HepG2 (cell line): ENCODE results near the gene GHRH. TPM values are rescaled to one million over a fixed set of nuclear protein-coding genes. Genes with fewer than 3 reads are reported as not detected.
A peak's percentile ranks its signal among the peaks of the same experiment; 100 is the strongest.

Experiments
- ATAC-seq: fragments of 200-7000 bp; cut with Tn5 transposase; 3 replicates; pipeline ENCODE4 v1.9.1; 2020; ENCODE audit warnings: mild to moderate bottlenecking, moderate library complexity
- BruUV-seq: library from RNA; stranded (reverse); fragments of 400-500 nt; replicated peaks from 2 replicates; lab custom pipeline; 2021; lab: Mats Ljungman, UMichigan
- CTCF ChIA-PET: fragments of 300-600 bp; formaldehyde crosslinking; extraction: SDS; loops from one replicate; lab custom pipeline; 2021; ENCODE audit warnings: low total read pairs, inconsistent platforms, low intra/inter-chr PET ratio; lab: Yijun Ruan, JAX
- POLR2A ChIA-PET: fragments of 350-600 bp; sonication (Branson Sonifier 250); formaldehyde crosslinking; loops from one replicate; lab custom pipeline; 2020; ENCODE audit warnings: antibody characterized with exemption, inconsistent platforms; lab: Yijun Ruan, JAX
- DNase-seq: peaks from one replicate; pipeline ENCODE4 v3.0.0-alpha.2; 2015; ENCODE audit warnings: low spot score
- FAIRE-seq: peaks from 3 replicates; lab custom pipeline; 2011; peaks lifted over from hg19 to GRCh38; lab: Jason Lieb, UNC
- H2AFZ ChIP-seq: one replicate; pipeline ENCODE4 v1.6.1; 2011; ENCODE audit warnings: low read length, inconsistent platforms
- H3K27ac ChIP-seq: fragments of 300-600 bp; 3 replicates; pipeline ENCODE4 v1.8.0; 2011; ENCODE audit warnings: mixed run types, mild to moderate bottlenecking, mixed read lengths, low read length, inconsistent platforms; ENCODE audit not compliant: insufficient read depth; ENCODE audit errors: extremely low read length
- H3K27me3 ChIP-seq, 2 experiments: fragments of 200-600 bp in 1 of 2; 2 replicates in 1 of 2; 3 replicates in 1 of 2; pipeline versions ENCODE4 v1.6.0 to v1.8.0; 2011; ENCODE audit warnings: low read length in 2 of 2, mild to moderate bottlenecking in 2 of 2, moderate library complexity in 2 of 2, inconsistent platforms in 1 of 2; ENCODE audit not compliant: insufficient read depth in 2 of 2, control insufficient read depth in 1 of 2
- H3K36me3 ChIP-seq, 2 experiments: fragments of 200-600 bp in 1 of 2; replicated peaks in 1 of 2; 2 replicates in 1 of 2; 3 replicates in 1 of 2; pipeline versions ENCODE4 v1.5.1 to v1.8.0; 2011; ENCODE audit warnings: low read length in 2 of 2, inconsistent platforms in 1 of 2; ENCODE audit not compliant: insufficient read depth in 2 of 2, control insufficient read depth in 1 of 2
- H3K4me1 ChIP-seq: 2 replicates; pipeline ENCODE4 v1.5.1; 2012; ENCODE audit warnings: low read length, inconsistent platforms; ENCODE audit not compliant: insufficient read depth
- H3K4me2 ChIP-seq: 2 replicates; pipeline ENCODE4 v1.6.0; 2011; ENCODE audit warnings: low read depth, low read length, inconsistent platforms
- H3K4me3 ChIP-seq, 3 experiments: fragments of 200-600 bp in 1 of 3; sonication (generic), shearing (Covaris generic) in 1 of 3; replicated peaks in 1 of 3; 2 replicates each; pipeline ENCODE4 v1.5.1; 2011 to 2016; ENCODE audit warnings: low read length in 3 of 3, inconsistent platforms in 2 of 3, low read depth in 2 of 3, mild to moderate bottlenecking in 2 of 3, control low read depth in 1 of 3, mixed read lengths in 1 of 3; ENCODE audit not compliant: insufficient read depth in 1 of 3
- H3K79me2 ChIP-seq: one replicate; pipeline ENCODE4 v1.6.1; 2011; ENCODE audit warnings: low read length, inconsistent platforms; ENCODE audit not compliant: insufficient read depth
- H3K9ac ChIP-seq: 2 replicates; pipeline ENCODE4 v1.6.0; 2011; ENCODE audit warnings: mild to moderate bottlenecking, low read depth, low read length, inconsistent platforms; ENCODE audit not compliant: insufficient read depth
- H3K9me3 ChIP-seq: 2 replicates; pipeline ENCODE4 v1.5.1; 2012; ENCODE audit warnings: mild to moderate bottlenecking, low read length
- H4K20me1 ChIP-seq: 2 replicates; pipeline ENCODE4 v1.6.0; 2011; ENCODE audit warnings: inconsistent platforms, mild to moderate bottlenecking, low read length, moderate library complexity; ENCODE audit not compliant: insufficient read depth
- MBD4 ChIP-seq: IDR thresholded peaks from 2 replicates; pipeline ENCODE4 v1.6.1; 2012; ENCODE audit warnings: low read length, inconsistent platforms, borderline replicate concordance
- SSRP1 ChIP-seq: IDR thresholded peaks from 2 replicates; pipeline ENCODE4 v1.6.1; 2016; ENCODE audit warnings: control low read depth
- ZFYVE20 ChIP-seq: sonication (generic); formaldehyde crosslinking; IDR thresholded peaks from 2 replicates; pipeline ENCODE4 v1.8.0; 2023; ENCODE audit warnings: low read depth, mild to moderate bottlenecking, moderate library complexity, missing genetic modification reagents, borderline replicate concordance
- ZNF138 ChIP-seq: sonication (generic); formaldehyde crosslinking; IDR thresholded peaks from 2 replicates; pipeline ENCODE4 v1.5.0; 2020; ENCODE audit warnings: mild to moderate bottlenecking, low read depth, missing genetic modification reagents
- ZNF382 ChIP-seq: sonication (generic); formaldehyde crosslinking; IDR thresholded peaks from 2 replicates; pipeline ENCODE4 v1.5.0; 2020; ENCODE audit warnings: missing genetic modification reagents, mild to moderate bottlenecking, borderline replicate concordance
- ZNF850 ChIP-seq: sonication (generic); formaldehyde crosslinking; conservative IDR thresholded peaks from 2 replicates; pipeline ENCODE4 v1.9.0; 2021; ENCODE audit warnings: mild to moderate bottlenecking, missing genetic modification reagents
- ZSCAN20 ChIP-seq: sonication (generic); formaldehyde crosslinking; IDR thresholded peaks from 2 replicates; pipeline ENCODE4 v1.4.0; 2020; ENCODE audit warnings: missing genetic modification reagents, mild to moderate bottlenecking, borderline replicate concordance
- WGBS: methylation state at CpG from one replicate; pipeline ENCODE4 v1.1.6; 2017; ENCODE audit warnings: low lambda C conversion rate; 5-methylcytosine and 5-hydroxymethylcytosine counted together
- in situ Hi-C: cut with HindIII; loops from 2 replicates; pipeline ENCODE4 v1.10.0; 2017; ENCODE audit warnings: low pct_unique_long_range_greater_than_20kb; ENCODE audit not compliant: extremely low pct_ligation_motif_present
- intact Hi-C: fragments of 100-400 bp; cut with micrococcal nuclease; formaldehyde crosslinking; loops from one replicate; pipeline ENCODE4 v1.10.0; 2022; ENCODE audit not compliant: unreplicated experiment
- polyA plus RNA-seq, 8 experiments: library from polyadenylated mRNA; depleted of rRNA in 3 of 8; stranded (reverse) in 7 of 8; unstranded in 1 of 8; fragments of >200 nt; fragmentation: Illumina TruSeq in 4 of 8; extraction: Trizol in 4 of 8; gene quantifications; 2 replicates each; pipeline versions ENCODE4 v1.2.1 to v1.2.3, GENCODE V29; 2011 to 2016; ENCODE audit warnings: low read depth in 4 of 8, missing spikeins in 1 of 8, mixed read lengths in 1 of 8; ENCODE audit not compliant: insufficient read depth in 1 of 8
- total RNA-seq, 5 experiments: library from RNA; depleted of rRNA; stranded (reverse); fragments of >200 nt; fragmentation: Illumina TruSeq; extraction: Trizol; gene quantifications; 2 replicates each; pipeline ENCODE4 v1.2.3, GENCODE V29; 2016; ENCODE audit warnings: low read depth in 1 of 5
- TF ChIP-seq, protein P1 (sequence below): sonication (generic); formaldehyde crosslinking; IDR thresholded peaks from 2 replicates; pipeline ENCODE4 v1.5.0; 2020; ENCODE audit warnings: mild to moderate bottlenecking, missing genetic modification reagents
- TF ChIP-seq, protein P2 (sequence below): IDR thresholded peaks from 2 replicates; pipeline ENCODE4 v1.6.1; 2016; ENCODE audit warnings: low read depth, borderline replicate concordance
- TF ChIP-seq, protein P3 (sequence below): sonication (generic); formaldehyde crosslinking; IDR thresholded peaks from 2 replicates; pipeline ENCODE4 v1.5.0; 2020; ENCODE audit warnings: missing genetic modification reagents, mild to moderate bottlenecking, borderline replicate concordance
- TF ChIP-seq, protein P4 (sequence below): sonication (generic); formaldehyde crosslinking; conservative IDR thresholded peaks from 2 replicates; pipeline ENCODE4 v1.4.0; 2020; ENCODE audit warnings: missing genetic modification reagents

The GHRH gene
- total and polyA plus RNA-seq, 2 of the 13 experiments (the other 11 are each of a cell fraction or from before 2014, with no cell fraction given), result not detected

DNA sequence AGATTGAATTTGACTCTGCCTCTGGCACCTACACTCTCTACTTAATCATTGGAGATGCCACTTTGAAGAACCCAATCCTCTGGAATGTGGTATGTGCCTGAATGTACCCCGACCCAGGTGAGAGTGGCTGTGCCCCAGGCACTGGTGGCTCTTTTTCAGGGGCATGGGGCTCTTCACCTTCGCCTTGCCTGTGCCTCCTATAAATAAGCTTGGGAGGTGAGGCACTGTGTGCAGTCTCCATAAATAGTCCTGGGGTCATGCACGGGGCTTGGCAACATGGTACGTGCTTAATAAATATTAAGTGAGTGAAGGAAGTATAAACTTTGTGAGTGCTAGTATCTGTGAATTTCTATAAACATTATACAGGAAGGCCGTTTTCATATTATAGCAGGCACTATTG is 33.0 kb downstream of the GHRH start:
- no peaks in the 10 kb centered on the region for H4K20me1 ChIP-seq
- ChIA-PET POLR2A (no interaction called here), CTCF (no interaction called here)
- BruUV-seq, result no TSS peak
- 94% methylated on average over 5 of the region's 5 CpGs for WGBS
- no peaks in the 10 kb centered on the region for H3K27me3 ChIP-seq
- DNase-seq (no peak), ATAC-seq (no peak), FAIRE-seq (no peak)
- H3K4me2 ChIP-seq, result no peak overlapping the region
- H3K79me2 ChIP-seq, result no peaks in the 10 kb centered on the region
- TF ChIP-seq ZSCAN20 (CRISPR knock-in tag), result no peak
- TF ChIP-seq, protein P1, sequence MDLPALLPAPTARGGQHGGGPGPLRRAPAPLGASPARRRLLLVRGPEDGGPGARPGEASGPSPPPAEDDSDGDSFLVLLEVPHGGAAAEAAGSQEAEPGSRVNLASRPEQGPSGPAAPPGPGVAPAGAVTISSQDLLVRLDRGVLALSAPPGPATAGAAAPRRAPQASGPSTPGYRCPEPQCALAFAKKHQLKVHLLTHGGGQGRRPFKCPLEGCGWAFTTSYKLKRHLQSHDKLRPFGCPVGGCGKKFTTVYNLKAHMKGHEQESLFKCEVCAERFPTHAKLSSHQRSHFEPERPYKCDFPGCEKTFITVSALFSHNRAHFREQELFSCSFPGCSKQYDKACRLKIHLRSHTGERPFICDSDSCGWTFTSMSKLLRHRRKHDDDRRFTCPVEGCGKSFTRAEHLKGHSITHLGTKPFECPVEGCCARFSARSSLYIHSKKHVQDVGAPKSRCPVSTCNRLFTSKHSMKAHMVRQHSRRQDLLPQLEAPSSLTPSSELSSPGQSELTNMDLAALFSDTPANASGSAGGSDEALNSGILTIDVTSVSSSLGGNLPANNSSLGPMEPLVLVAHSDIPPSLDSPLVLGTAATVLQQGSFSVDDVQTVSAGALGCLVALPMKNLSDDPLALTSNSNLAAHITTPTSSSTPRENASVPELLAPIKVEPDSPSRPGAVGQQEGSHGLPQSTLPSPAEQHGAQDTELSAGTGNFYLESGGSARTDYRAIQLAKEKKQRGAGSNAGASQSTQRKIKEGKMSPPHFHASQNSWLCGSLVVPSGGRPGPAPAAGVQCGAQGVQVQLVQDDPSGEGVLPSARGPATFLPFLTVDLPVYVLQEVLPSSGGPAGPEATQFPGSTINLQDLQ (CRISPR knock-in tag), result 0 out of 2 replicates have a peak, but pooled peaks have one; percentile 37
- H3K36me3 ChIP-seq, result peaks cover 78 to 98% of the 10 kb centered on the region in 2 experiments
- no peak overlapping the region for H2AFZ ChIP-seq
- no peaks in the 10 kb centered on the region for H3K9me3 ChIP-seq
- H3K4me1 ChIP-seq, result no peaks in the 10 kb centered on the region
- H3K27ac ChIP-seq, result no peak overlapping the region
- no peak overlapping the region for H3K4me3 ChIP-seq
- in situ Hi-C loops, result no loop called here
- intact Hi-C loops, result no loop called here
- no peak overlapping the region for H3K9ac ChIP-seq

DNA sequence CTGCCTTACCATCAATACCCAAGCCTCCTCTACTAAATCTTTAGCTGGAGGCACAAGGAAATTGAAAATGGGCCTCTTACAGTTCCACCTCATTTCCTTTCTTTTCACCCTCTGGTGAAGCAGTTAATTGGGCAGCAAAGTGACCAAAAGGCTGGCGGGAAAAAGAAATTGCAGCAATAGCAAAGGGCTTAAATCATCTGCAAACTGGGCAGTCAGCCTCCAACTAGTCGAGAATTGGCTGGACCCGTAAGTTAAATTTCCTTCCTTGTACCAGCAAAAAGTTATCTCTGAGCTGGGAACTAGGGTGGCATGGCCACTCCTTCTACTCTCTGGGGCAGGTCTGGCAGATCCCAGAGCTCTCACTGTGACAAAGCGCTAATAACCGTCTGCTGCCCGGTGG is 33.5 kb downstream of the GHRH start:
- no peak for DNase-seq
- no peak for ATAC-seq
- Histone ChIP-seq H3K27me3 (no peaks in the 10 kb centered on the region), H3K27ac (no peak overlapping the region), H2AFZ (no peak overlapping the region), H3K4me2 (no peak overlapping the region), H3K36me3 (peaks cover 79 to 98% of the 10 kb centered on the region in 2 experiments), H3K4me1 (no peaks in the 10 kb centered on the region), H3K4me3 (no peak overlapping the region), H3K9ac (no peak overlapping the region), H3K79me2 (no peaks in the 10 kb centered on the region), H3K9me3 (no peaks in the 10 kb centered on the region), H4K20me1 (no peaks in the 10 kb centered on the region)
- CTCF ChIA-PET, result no interaction called here
- no TSS peak for BruUV-seq
- in situ Hi-C loops (no loop called here), intact Hi-C loops (no loop called here)
- WGBS, result 98% methylated on average over 6 of the region's 6 CpGs
- no peak for FAIRE-seq
- POLR2A ChIA-PET, result no interaction called here
- TF ChIP-seq, protein P2, sequence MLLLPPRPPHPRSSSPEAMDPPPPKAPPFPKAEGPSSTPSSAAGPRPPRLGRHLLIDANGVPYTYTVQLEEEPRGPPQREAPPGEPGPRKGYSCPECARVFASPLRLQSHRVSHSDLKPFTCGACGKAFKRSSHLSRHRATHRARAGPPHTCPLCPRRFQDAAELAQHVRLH (CRISPR knock-in tag), result no peak
- TF ChIP-seq ZNF850 (CRISPR knock-in tag), result no peak
- no peak for TF ChIP-seq ZNF138 (CRISPR knock-in tag)
- TF ChIP-seq, protein P3, sequence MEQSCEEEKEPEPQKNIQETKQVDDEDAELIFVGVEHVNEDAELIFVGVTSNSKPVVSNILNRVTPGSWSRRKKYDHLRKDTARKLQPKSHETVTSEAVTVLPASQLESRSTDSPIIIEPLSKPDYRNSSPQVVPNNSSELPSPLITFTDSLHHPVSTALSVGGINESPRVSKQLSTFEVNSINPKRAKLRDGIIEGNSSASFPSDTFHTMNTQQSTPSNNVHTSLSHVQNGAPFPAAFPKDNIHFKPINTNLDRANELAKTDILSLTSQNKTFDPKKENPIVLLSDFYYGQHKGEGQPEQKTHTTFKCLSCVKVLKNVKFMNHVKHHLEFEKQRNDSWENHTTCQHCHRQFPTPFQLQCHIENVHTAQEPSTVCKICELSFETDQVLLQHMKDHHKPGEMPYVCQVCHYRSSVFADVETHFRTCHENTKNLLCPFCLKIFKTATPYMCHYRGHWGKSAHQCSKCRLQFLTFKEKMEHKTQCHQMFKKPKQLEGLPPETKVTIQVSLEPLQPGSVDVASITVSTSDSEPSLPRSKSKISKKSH (CRISPR knock-in tag), result no peak
- TF ChIP-seq ZFYVE20 (CRISPR knock-in tag), result no peak
- no peak for TF ChIP-seq SSRP1 (CRISPR knock-in tag)
- TF ChIP-seq, protein P4, sequence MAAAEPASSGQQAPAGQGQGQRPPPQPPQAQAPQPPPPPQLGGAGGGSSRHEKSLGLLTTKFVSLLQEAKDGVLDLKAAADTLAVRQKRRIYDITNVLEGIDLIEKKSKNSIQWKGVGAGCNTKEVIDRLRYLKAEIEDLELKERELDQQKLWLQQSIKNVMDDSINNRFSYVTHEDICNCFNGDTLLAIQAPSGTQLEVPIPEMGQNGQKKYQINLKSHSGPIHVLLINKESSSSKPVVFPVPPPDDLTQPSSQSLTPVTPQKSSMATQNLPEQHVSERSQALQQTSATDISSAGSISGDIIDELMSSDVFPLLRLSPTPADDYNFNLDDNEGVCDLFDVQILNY (CRISPR knock-in tag), result no peak
- TF ChIP-seq MBD4, result no peak
- no peak for TF ChIP-seq ZNF382 (CRISPR knock-in tag)
